ENCODE results near the gene TEX19.

DNA sequence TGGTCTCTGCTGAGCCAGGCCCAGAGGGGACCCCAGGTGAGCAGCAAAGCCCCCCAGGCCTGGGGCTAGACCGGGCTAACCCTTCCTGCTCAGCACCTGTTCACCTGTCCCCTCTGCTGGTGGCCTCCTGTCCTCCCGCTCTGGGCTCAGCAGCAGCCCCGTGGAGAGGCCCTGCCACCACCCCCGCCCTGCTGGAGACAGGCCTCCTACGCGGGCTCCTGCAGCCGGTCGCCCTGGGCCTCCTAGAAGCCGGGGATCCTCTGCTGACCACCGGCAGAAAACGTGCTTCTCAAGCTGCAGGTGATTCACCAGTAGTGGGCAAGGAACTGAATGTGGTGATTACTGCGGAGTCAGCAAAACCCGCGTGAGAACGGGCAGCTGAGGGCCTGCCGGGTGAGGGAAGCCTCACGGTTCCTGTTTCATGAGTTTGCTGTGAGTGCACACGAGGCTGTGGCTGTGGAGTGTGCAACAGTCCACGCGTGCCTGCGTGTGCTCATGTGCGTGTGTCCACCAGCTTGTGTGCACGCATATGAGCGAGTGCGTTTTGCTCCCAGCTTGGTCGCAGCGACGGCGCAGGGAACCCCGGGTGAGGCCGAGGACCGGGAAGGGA lies 26.3 kb upstream of the TEX19 start:
- no peak for TF ChIP-seq EP300 (IDR thresholded peaks at IDR 0.05)
- TF ChIP-seq RAD21 (conservative IDR thresholded peaks at IDR 0.05 in 1 of 2, IDR thresholded peaks at IDR 0.05 in 1 of 2), result no peak
- no peak for TF ChIP-seq CBX8 (IDR thresholded peaks at IDR 0.05)

All from A549 (cell line).